HG02938 (cell line): ENCODE data around the gene DKK3.
A peak's percentile ranks its signal among the peaks of the same experiment; 100 is the strongest.

ENCODE experiments used
- ATAC-seq: cut with Tn5 transposase; IDR thresholded peaks from one replicate; pipeline ENCODE4 v1.9.1; 2021; ENCODE audit warnings: mild to moderate bottlenecking, moderate library complexity; ENCODE audit not compliant: unreplicated experiment

Gene DKK3

DNA sequence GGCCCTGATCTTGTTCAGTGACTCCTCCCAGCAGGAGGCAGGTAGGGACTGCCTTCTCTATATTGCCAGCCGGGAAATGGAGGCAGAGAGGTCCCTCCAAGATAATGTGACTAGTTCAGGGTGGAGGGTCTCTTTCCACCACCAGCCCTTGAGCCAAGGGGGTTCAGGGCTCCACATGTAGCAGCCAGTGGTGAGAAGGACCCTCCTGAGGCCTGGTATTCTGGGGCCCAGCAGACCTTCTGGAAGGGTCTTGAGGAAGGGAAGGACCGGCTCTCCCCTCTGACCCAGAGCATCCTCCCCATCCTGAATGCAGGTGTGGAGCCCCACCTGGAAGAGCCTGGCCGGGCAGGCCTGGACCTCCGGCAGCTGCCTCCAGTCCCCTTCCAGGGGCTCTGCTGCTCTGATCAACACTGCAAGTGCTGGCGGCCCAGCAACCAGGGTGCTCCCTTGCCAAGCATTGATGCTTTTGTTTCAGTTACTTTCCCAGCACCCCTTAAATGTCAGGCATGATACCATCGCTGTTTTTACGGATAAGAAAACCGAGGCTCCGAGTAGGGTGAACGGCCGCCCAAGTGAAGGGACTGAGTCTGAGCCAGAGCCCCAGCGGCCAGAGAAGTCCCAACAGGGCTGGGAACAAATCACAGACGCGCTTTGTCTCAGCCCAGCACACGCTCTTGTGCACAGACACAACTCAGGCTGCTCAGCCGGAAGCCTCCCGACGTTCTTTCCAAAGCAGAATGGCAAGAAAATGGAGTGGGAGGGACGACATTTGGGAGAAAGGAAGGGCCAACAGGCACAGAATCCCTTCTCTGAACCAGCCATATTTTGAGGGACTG, 38.8 kb downstream of the DKK3 start:
- no peak for ATAC-seq

- ATAC-seq: no peak
These were observed 39.7 kb downstream of the DKK3 start for GRCh38 chr11:11968511-11969280.

- ATAC-seq: no peak
These were observed 40.5 kb downstream of the DKK3 start for GRCh38 chr11:11967669-11968510.

DNA sequence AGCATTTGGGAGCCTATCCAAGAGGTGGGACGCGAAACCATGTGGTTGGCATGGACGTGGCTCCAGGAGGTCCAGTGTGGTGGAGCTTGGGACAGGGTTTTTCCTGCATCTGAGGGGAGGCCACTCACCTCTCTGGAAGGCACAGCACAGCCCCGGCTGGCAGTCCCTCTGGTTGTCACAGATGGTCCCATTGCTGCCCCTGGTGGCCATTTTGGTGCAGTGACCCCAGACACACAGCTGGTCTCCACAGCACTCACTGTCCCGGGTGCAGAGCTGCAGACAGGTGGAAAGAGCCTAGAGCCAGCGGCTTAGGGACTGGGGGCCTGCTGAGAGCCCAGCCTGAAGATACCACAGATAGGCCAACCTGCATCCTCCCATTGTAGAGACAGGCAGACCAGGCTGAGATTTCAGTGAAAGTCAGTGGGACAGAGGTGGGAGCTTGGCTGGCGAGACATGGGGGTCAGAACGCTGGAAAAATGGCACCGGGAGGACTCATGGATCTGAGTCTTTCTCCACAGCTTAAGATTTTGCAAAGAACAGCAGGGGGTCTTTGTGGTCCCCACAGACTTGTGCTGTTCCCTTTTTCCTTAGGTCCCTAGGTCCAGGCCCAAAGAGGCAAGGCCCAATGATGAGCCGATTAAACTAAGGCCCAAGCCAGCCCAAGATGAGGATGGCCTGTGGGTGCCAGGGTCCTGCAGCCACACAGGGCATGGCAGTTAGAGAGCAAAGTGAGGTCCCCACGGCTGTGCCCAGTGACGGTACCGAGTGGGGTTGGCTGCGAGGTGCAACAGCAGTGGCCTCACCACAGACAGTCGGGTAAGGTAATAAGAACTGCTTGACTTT, 41.4 kb downstream of the DKK3 start:
- ATAC-seq: peak; percentile 97

GRCh38 chr11:11966354-11966741, 42.1 kb downstream of the DKK3 start:
- ATAC-seq: no peak

GRCh38 chr11:11965656-11966353, 42.6 kb downstream of the DKK3 start:
- no peak for ATAC-seq

- no peak for ATAC-seq
These were observed 43.2 kb downstream of the DKK3 start for GRCh38 chr11:11965192-11965591.

- no peak for ATAC-seq
These were observed 43.7 kb downstream of the DKK3 start for GRCh38 chr11:11964774-11965150.

GRCh38 chr11:11963842-11964773, 44.3 kb downstream of the DKK3 start:
- ATAC-seq: no peak

- ATAC-seq: no peak
These were observed 45.4 kb downstream of the DKK3 start for GRCh38 chr11:11963067-11963466.

- ATAC-seq: no peak
These were observed 46.9 kb downstream of the DKK3 start for GRCh38 chr11:11961399-11962028.

DNA sequence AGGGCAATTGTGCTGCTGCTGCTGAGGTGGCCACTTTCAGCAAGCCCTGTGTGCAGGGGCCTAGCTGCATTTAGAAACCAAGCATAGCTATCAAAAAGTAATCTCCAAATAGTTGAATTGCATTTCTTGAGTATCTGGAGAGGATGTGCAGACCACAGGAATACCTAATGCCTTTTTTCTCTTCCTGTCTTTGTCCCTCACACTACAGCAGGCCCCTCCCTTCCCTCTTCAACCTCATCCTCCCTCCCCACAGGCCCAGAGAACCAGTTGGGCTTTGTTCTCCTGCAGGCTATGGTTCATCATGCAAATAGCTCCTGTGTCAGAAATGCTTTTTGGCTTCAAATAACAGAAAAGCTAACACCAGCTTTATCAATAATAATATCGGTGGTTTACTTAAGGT, 47.7 kb downstream of the DKK3 start:
- ATAC-seq: no peak

GRCh38 chr11:11959601-11960000, 48.8 kb downstream of the DKK3 start:
- ATAC-seq: no peak

DNA sequence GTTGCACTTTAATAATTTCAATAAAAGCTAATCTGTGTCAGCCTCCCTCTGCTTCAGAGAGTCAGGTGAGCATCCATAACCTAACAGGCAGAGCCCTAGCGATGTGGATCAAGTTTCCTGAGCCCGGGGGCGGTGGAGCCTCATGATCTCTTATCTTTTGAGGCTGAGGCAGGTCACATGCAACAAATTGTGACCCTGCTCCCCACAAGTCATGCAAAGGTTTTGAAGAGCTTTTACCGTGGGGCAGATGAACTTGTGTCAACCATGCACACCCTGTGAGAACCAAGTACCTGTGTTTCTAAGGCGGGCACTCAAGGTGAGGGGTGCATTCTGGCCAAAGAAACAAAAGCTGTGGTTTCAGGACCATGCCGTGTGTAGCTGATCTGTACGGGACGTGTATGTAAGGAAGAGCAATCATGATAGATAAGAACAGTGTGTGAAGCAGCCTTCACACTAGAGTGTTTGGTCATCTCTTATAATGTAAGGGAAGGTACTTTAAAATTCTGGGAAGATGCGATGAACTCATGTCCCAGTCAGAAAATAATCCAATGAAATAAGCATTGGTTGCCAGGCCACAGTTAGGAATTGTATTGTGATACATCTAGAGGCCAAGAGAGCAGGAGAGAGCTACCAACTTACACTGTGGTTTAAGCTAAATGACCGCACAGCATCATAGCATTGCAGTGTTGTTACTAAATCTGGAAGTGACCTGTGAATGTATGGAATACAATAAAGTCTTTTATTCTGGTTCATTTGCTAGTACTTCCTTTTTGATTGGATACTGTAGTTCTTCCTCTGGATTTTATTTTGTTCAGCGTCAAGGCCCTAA, 49.8 kb downstream of the DKK3 start:
- no peak for ATAC-seq

DNA sequence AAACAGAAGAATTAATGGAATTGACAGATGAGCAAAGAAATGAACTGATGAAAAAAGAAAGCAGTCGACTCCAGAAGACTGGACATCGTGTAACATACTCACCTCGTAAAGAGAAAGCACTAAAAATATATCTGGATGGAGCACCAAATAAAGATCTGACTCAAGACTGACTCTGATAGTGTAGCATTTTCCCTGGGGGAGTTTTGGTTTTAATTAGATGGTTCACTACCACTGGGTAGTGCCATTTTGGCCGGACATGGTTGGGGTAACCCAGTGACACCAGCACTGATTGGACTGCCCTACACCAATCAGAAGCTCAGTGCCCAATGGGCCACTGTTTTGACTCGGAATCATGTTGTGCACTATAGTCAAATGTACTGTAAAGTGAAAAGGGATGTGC, 52.4 kb downstream of the DKK3 start:
- ATAC-seq: no peak

GRCh38 chr11:11952036-11952435, 56.4 kb downstream of the DKK3 start:
- no peak for ATAC-seq

DNA sequence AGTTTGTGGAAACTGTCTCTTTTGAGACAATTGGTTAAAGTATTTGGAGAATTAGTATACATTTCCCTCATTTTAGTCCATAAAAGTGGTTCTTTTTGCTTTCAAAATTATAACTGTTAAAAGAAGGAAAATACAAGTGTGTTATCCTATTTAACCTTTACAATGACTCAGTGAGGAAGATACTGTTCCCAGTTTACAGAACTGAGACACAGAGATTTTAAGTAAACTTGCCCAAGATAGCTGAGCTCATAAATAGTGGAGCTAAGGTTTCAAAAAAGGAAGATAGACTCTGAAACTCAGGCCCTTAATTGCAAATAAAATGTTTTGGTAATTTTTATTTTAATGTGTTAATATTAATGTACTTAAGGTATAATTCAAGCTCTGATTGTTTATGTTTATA, 58.9 kb downstream of the DKK3 start:
- ATAC-seq: no peak
